Prostate gland (tissue), 2 donors: Measurements from ENCODE around the gene RNF144A. TPM values are rescaled to one million over a fixed set of nuclear protein-coding genes. Genes with fewer than 3 reads are reported as not detected.

Source experiments
- DNase-seq: peaks from one replicate; pipeline ENCODE4 v3.0.0-alpha.2; 2019; ENCODE audit warnings: low spot score
- H3K27ac ChIP-seq, 2 donors: fragments of 200-600 bp; sonication (generic); 2 replicates each; pipeline ENCODE4 v1.5.1; 2017 to 2019
- H3K27me3 ChIP-seq: fragments of 200-600 bp; sonication (generic); replicated peaks from 2 replicates; pipeline ENCODE4 v1.5.1; 2019; ENCODE audit not compliant: insufficient read depth
- H3K36me3 ChIP-seq, 2 donors: fragments of 200-600 bp; sonication (generic); 1 replicate in 1 of 2; 2 replicates in 1 of 2; pipeline versions ENCODE4 v1.5.1 to v1.8.1; 2017 to 2019
- H3K4me1 ChIP-seq: fragments of 200-600 bp; sonication (generic); replicated peaks from 2 replicates; pipeline ENCODE4 v1.5.1; 2019
- H3K4me3 ChIP-seq, 2 donors: fragments of 200-600 bp; sonication (generic); 2 replicates each; pipeline ENCODE4 v1.5.1; 2017 to 2019
- H3K9me3 ChIP-seq: fragments of 200-600 bp; sonication (generic); 2 replicates; pipeline ENCODE4 v1.5.1; 2017
- POLR2A ChIP-seq: fragments of 450-650 bp; IDR thresholded peaks from one replicate; pipeline ENCODE4 v1.6.1; 2016; ENCODE audit warnings: antibody characterized with exemption, mild to moderate bottlenecking
- POLR2AphosphoS5 ChIP-seq: sonication (generic); formaldehyde crosslinking; IDR thresholded peaks from one replicate; pipeline ENCODE4 v1.6.1; 2017; ENCODE audit warnings: antibody characterized with exemption
- WGBS: methylation state at CpG from one replicate; pipeline ENCODE4 v1.1.5; 2018; 5-methylcytosine and 5-hydroxymethylcytosine counted together
- intact Hi-C: fragments of 100-400 bp; cut with DNase I; formaldehyde crosslinking; loops from one replicate; pipeline ENCODE4 v1.14.2; 2022
- total RNA-seq, 2 donors: library from RNA; depleted of rRNA; stranded (reverse); fragments of >200 nt; gene quantifications; one replicate each; pipeline ENCODE4 v1.1.0, GENCODE V29; 2016
- TF ChIP-seq, protein P1 (sequence below), 4 experiments: fragments of 200-600 bp in 2 of 4; fragments of 450-650 bp in 2 of 4; sonication (generic) in 2 of 4; IDR thresholded peaks; 1 replicate in 3 of 4; 2 replicates in 1 of 4; pipeline ENCODE4 v1.5.1; 2016 to 2019; ENCODE audit warnings: antibody characterized with exemption in 4 of 4, mild to moderate bottlenecking in 2 of 4, moderate library complexity in 2 of 4

The RNF144A gene
- total RNA-seq, 2 donors from 2014 or later, result 9.1 to 27.9 TPM

DNA sequence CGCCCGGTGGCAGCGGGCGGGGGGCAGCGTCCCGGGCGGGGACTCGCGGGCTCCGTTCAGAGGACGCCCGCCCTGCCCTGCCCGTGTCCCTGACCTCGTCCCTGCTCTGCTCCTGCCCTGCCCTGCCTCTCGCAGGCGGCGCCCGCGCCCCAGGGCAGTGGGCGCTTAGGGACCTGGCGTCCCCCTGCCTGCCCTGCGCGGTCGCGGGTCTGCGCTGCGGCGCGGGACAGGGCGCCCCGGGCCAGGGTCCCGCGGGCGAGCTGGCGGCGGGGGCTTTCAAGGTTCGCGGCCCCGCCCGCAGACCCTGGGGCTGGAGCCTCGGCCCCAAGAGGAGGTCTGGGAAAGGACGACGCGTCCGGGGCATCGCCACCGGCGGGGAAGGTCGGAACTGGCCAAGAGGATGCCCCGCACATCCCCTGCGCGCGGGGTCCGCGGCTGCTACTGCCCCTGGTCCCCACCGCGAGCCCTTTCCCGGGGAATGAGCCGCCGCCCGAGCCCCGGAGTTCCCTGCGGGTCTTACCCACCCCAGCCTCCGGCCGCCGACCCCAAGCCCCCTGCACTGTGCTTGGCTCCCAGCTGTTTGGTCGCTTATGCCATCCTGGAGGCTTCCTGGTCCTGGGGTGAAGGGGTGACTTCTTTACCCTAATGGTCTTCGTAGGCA is 679 bp downstream of the RNF144A start:
- Histone ChIP-seq H3K4me1 (peaks cover 3% of the 10 kb centered on the region), H3K27ac (peak overlapping the region; percentile 64 to 67), H3K27me3 (no peaks in the 10 kb centered on the region), H3K4me3 (peak overlapping the region; percentile 68 to 73), H3K9me3 (no peaks in the 10 kb centered on the region), H3K36me3 (no peaks in the 10 kb centered on the region)
- TF ChIP-seq POLR2AphosphoS5 (no peak), POLR2A (no peak)
- TF ChIP-seq, protein P1, sequence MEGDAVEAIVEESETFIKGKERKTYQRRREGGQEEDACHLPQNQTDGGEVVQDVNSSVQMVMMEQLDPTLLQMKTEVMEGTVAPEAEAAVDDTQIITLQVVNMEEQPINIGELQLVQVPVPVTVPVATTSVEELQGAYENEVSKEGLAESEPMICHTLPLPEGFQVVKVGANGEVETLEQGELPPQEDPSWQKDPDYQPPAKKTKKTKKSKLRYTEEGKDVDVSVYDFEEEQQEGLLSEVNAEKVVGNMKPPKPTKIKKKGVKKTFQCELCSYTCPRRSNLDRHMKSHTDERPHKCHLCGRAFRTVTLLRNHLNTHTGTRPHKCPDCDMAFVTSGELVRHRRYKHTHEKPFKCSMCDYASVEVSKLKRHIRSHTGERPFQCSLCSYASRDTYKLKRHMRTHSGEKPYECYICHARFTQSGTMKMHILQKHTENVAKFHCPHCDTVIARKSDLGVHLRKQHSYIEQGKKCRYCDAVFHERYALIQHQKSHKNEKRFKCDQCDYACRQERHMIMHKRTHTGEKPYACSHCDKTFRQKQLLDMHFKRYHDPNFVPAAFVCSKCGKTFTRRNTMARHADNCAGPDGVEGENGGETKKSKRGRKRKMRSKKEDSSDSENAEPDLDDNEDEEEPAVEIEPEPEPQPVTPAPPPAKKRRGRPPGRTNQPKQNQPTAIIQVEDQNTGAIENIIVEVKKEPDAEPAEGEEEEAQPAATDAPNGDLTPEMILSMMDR (IDR thresholded peaks at IDR 0.05), result no peak
- intact Hi-C loops, result loop anchor here (5.0 kb wide), 1 partner anchor 114 kb away; no protein-coding TSS in a partner anchor
- WGBS, result 2% methylated on average over 45 of the region's 68 CpGs
- no peak for DNase-seq

DNA sequence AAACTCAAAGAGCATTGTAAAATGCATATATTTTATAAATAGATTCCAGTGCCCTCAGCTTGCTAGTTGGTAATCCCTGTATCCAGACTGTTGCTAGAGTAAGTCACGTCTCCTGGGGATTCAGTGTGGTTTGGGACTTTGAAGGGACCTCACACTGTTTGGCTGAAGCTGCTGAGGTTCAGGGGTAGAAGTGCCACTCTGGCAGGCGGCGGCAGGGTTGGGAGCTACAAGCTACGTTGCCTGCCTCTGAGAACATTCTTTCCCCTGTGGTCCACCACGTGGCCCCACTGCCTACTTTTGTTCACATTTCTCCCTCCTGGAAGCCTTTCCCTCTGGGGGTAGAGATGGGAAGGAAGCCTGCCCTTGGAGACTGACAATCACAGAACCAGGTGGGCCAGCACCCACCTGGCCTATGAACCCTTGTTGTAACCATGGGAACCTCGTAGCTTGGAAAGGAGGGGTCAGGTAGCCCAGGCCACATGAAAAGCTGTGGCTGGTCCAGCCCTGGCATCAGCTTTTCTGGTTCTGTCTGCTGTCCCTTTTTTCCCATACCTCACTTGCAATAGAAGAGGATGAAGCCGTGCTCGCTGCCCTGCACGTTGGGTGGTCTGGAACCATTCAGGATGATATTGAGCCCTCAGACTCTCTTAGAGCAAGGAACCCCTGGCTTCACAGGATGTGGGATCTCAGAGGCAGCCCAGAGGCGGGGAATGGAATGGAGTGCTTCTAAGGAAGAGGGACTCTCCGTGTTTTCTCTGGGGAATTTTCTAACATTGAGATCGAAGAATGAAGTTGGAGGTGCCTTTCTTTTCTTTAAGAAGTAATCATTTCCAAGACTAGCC is 2.9 kb downstream of the RNF144A start:
- Histone ChIP-seq H3K4me1 (peaks cover 3% of the 10 kb centered on the region), H3K27ac (no peak overlapping the region), H3K4me3 (no peak overlapping the region), H3K9me3 (no peaks in the 10 kb centered on the region), H3K36me3 (no peaks in the 10 kb centered on the region), H3K27me3 (no peaks in the 10 kb centered on the region)
- no peak for DNase-seq
- 70% methylated on average over 12 of the region's 12 CpGs for WGBS
- intact Hi-C loops, result loop anchor here (5.0 to 10.0 kb wide), 3 partner anchors 37 to 112 kb away; no protein-coding TSS in a partner anchor
- TF ChIP-seq, protein P1 (IDR thresholded peaks at IDR 0.05), result no peak
- TF ChIP-seq POLR2A (no peak), POLR2AphosphoS5 (no peak)

DNA sequence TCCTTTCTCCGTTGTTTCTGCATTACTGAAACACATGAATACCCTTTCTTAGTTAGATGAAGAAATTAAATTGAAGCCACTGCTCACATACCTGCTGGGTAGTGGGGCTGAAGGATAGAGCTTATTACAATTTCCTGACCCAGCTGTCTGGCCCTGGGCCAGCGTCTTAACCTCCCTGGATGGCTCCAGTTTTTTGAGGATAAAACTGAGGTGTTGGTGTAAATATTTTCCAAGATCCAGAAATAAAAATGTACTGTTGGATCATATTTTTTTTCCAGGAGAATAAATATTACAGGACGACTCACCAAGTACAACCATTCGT is 3.5 kb downstream of the RNF144A start:
- Histone ChIP-seq H3K36me3 (no peaks in the 10 kb centered on the region), H3K27me3 (no peaks in the 10 kb centered on the region), H3K9me3 (no peaks in the 10 kb centered on the region), H3K4me3 (no peak overlapping the region), H3K27ac (no peak overlapping the region), H3K4me1 (peaks cover 3% of the 10 kb centered on the region)
- TF ChIP-seq POLR2AphosphoS5 (no peak), POLR2A (no peak)
- TF ChIP-seq, protein P1 (IDR thresholded peaks at IDR 0.05), result no peak
- 44% methylated on average over 4 of the region's 4 CpGs for WGBS
- intact Hi-C loops, result loop anchor here (5.0 to 10.0 kb wide), 2 partner anchors 37 to 94 kb away; no protein-coding TSS in a partner anchor
- no peak for DNase-seq

DNA sequence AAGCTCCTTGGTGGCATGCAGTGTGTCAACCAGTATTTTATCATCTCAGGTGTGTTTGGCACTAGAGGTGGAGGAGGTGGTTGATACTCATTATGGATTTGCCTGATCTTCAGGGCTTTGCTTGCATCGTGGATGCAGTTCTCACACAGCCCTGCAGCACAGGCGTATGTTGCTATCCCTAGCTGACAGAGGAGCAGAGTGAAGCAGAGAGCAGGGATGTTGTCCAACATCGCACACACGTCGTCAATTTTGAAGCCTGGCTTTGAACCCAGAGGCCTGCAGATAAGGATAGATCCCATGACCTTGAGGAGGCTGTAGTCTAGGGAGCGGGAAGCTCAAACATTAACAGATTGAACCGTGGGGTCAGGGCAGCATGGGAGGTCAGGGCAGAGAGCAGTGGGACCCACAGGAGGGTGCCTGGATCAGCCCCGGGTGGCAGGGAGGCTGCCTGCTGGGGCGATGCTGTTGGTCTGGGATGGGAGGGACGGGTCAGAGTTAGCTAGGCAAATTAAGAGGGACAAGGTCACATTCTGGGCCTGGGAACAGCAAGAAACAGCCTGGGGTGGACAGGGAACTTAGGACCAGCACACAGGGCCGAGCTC is 4.2 kb downstream of the RNF144A start:
- no peaks in the 10 kb centered on the region for H3K36me3 ChIP-seq
- H3K27me3 ChIP-seq, result no peaks in the 10 kb centered on the region
- H3K9me3 ChIP-seq, result no peaks in the 10 kb centered on the region
- TF ChIP-seq POLR2A, result no peak
- TF ChIP-seq, protein P1 (IDR thresholded peaks at IDR 0.05), result no peak
- TF ChIP-seq POLR2AphosphoS5, result no peak
- H3K4me3 ChIP-seq, result no peak overlapping the region
- no peak overlapping the region for H3K27ac ChIP-seq
- H3K4me1 ChIP-seq, result peaks cover 3% of the 10 kb centered on the region
- no peak for DNase-seq
- intact Hi-C loops, result loop anchor here (5.0 to 10.0 kb wide), 2 partner anchors 36 to 93 kb away; no protein-coding TSS in a partner anchor
- WGBS, result 76% methylated on average over 11 of the region's 11 CpGs
